ENCODE results near the gene NADSYN1.

The NADSYN1 gene

DNA sequence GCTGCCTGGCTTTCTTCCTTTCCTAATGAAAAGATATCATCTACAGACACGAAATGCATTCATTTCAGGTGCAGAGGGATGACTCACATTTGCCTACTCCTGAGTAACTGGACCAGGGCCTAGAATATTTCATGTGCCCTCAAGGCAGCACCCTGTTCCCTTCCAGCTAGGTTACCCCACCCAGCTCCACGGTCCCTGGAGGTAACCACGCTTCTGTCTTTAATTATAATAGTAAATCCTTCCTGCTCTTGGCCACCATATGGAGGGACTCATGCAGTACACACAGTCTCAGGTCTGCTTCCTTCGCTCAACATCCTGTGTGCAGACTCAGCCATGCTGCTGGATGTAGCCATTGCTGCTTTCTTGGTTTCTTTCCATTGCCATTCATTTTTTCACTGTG is 27.1 kb upstream of the NADSYN1 start:
- TF ChIP-seq CREB1 (IDR thresholded peaks at IDR 0.05; ENCODE audit: low read depth) (no peak), TCF12 (IDR thresholded peaks at IDR 0.05; ENCODE audit: low read depth) (peak; percentile 45; the same call in 1 of the 2 replicates), REST (IDR thresholded peaks at IDR 0.05; ENCODE audit: low read depth) (no peak), EP300 (IDR thresholded peaks at IDR 0.05; ENCODE audit: borderline replicate concordance) (peak; percentile 20; the same call in 1 of the 2 replicates), TEAD4 (IDR thresholded peaks at IDR 0.05) (no peak), ZBTB7A (IDR thresholded peaks at IDR 0.05; ENCODE audit: low read depth) (no peak), CEBPB (IDR thresholded peaks at IDR 0.05) (no peak)
- TF ChIP-seq, protein P1, sequence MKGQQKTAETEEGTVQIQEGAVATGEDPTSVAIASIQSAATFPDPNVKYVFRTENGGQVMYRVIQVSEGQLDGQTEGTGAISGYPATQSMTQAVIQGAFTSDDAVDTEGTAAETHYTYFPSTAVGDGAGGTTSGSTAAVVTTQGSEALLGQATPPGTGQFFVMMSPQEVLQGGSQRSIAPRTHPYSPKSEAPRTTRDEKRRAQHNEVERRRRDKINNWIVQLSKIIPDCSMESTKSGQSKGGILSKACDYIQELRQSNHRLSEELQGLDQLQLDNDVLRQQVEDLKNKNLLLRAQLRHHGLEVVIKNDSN (IDR thresholded peaks at IDR 0.05) = no peak

DNA sequence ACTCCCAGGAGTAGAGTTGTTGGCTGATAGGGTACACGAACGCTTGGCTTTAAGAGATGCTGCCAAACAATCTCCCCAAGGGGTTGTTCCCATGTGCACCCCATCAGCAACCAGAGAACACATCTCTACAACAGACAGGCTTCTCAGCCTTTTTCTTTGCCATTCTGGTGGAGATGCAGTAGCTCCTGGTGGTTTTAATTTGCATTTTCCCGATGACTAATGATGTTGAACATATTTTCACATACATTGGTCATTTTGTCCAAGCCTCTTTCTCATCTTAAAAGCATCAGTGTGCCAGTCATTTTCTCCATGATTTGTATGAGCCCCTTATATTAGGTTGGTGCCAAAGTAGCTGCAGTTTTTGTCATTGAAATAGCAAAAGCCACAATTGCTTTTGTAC is 26.6 kb upstream of the NADSYN1 start:
- TF ChIP-seq TEAD4 (IDR thresholded peaks at IDR 0.05) = no peak

- TF ChIP-seq YY1 (IDR thresholded peaks at IDR 0.05; ENCODE audit: low read depth) (no peak), TCF12 (IDR thresholded peaks at IDR 0.05; ENCODE audit: low read depth) (no peak), NFIC (IDR thresholded peaks at IDR 0.05) (no peak), EP300 (IDR thresholded peaks at IDR 0.05; ENCODE audit: borderline replicate concordance) (no peak), REST (IDR thresholded peaks at IDR 0.05; ENCODE audit: low read depth) (no peak), TEAD4 (IDR thresholded peaks at IDR 0.05) (no peak), RAD21 (IDR thresholded peaks at IDR 0.05; ENCODE audit: low read depth) (no peak), EGR1 (IDR thresholded peaks at IDR 0.05) (no peak), CREB1 (IDR thresholded peaks at IDR 0.05; ENCODE audit: low read depth) (no peak)
- TF ChIP-seq, protein P2, sequence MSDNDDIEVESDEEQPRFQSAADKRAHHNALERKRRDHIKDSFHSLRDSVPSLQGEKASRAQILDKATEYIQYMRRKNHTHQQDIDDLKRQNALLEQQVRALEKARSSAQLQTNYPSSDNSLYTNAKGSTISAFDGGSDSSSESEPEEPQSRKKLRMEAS (IDR thresholded peaks at IDR 0.05) = no peak
- TF ChIP-seq, protein P1 (IDR thresholded peaks at IDR 0.05) = no peak
Measured at GRCh38 chr11:71428861-71429435, 24.1 kb upstream of the NADSYN1 start.

- TF ChIP-seq, protein P2 (IDR thresholded peaks at IDR 0.05) = no peak
- TF ChIP-seq EGR1 (IDR thresholded peaks at IDR 0.05) = no peak
- no peak for TF ChIP-seq TCF12 (IDR thresholded peaks at IDR 0.05; ENCODE audit: low read depth)
- TF ChIP-seq FOXM1 (IDR thresholded peaks at IDR 0.05; ENCODE audit: borderline replicate concordance, low read depth) = no peak
- no peak for TF ChIP-seq CEBPB (IDR thresholded peaks at IDR 0.05)
- no peak for TF ChIP-seq EP300 (IDR thresholded peaks at IDR 0.05; ENCODE audit: borderline replicate concordance)
- TF ChIP-seq, protein P1 (IDR thresholded peaks at IDR 0.05) = no peak
- no peak for TF ChIP-seq NFIC (IDR thresholded peaks at IDR 0.05)
- no peak for TF ChIP-seq REST (IDR thresholded peaks at IDR 0.05; ENCODE audit: low read depth)
- no peak for TF ChIP-seq TAF1 (IDR thresholded peaks at IDR 0.05; ENCODE audit: low read depth)
- no peak for TF ChIP-seq RAD21 (IDR thresholded peaks at IDR 0.05; ENCODE audit: low read depth)
Measured at GRCh38 chr11:71429701-71430100, 23.3 kb upstream of the NADSYN1 start.

DNA sequence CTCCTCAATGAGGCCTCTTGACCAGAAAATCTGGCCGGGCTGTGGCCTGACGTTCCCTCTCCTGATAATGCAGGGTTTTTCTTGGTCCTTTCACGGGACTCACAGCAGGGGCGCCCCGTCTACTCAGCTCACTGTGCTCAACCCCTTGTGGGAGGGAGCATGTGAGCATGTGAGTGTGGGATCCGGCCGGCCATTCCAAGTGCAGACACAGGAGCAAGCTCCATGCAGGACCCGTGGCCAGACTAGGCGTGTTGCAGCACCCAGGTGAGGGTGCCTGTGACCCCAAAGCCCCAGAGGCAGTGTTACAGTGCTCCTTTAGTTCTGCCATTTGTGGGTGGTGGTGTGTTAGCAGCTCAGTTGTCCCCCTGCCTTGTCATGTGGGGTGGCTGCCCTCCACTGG is 22.8 kb upstream of the NADSYN1 start:
- no peak for TF ChIP-seq YY1 (IDR thresholded peaks at IDR 0.05; ENCODE audit: low read depth)
- TF ChIP-seq FOXM1 (IDR thresholded peaks at IDR 0.05; ENCODE audit: borderline replicate concordance, low read depth) = no peak
- TF ChIP-seq, protein P2 (IDR thresholded peaks at IDR 0.05) = no peak
- TF ChIP-seq RAD21 (IDR thresholded peaks at IDR 0.05; ENCODE audit: low read depth) = no peak

All from Ishikawa (cell line).